Measurements from ENCODE around the gene ESYT1.
A peak's percentile ranks its signal among the peaks of the same experiment; 100 is the strongest.
"Not testable (repeated sequence)": the region's sequence is repeated elsewhere in the genome, so short reads cannot be mapped to it uniquely, and the experiment has no call there.

The ESYT1 gene

DNA sequence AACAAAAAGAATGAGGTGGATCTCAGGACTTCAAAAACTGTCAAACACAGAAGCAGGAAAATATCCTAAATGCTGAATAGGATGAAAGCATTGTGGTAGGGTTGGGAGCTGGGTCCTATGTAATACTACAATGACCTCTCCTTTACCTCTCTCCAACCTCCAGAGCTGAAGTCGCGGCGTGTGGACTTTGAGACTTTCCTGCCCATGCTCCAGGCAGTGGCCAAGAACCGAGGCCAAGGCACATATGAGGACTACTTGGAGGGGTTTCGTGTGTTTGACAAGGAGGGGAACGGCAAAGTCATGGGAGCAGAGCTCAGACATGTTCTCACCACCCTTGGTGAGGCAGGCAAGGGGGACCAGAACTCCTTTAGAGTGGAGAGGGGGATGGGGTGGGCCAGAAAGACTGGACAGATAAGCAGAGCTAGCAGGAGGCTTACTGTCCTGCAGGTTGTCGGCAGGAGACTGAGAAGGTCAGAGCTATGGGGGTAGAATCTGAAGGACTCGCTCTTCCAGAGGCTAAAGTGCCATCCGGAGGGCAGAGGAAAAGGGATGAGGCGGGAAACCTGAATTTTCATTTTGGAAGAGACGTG, 27.3 kb downstream of the ESYT1 start:
- DNase-seq (ENCODE audit: low read depth in 2 of 2) = no peak

GRCh38 chr12:56156464-56157200, 28.6 kb downstream of the ESYT1 start:
- DNase-seq (ENCODE audit: low read depth in 2 of 2) = not testable (repeated sequence)

DNA sequence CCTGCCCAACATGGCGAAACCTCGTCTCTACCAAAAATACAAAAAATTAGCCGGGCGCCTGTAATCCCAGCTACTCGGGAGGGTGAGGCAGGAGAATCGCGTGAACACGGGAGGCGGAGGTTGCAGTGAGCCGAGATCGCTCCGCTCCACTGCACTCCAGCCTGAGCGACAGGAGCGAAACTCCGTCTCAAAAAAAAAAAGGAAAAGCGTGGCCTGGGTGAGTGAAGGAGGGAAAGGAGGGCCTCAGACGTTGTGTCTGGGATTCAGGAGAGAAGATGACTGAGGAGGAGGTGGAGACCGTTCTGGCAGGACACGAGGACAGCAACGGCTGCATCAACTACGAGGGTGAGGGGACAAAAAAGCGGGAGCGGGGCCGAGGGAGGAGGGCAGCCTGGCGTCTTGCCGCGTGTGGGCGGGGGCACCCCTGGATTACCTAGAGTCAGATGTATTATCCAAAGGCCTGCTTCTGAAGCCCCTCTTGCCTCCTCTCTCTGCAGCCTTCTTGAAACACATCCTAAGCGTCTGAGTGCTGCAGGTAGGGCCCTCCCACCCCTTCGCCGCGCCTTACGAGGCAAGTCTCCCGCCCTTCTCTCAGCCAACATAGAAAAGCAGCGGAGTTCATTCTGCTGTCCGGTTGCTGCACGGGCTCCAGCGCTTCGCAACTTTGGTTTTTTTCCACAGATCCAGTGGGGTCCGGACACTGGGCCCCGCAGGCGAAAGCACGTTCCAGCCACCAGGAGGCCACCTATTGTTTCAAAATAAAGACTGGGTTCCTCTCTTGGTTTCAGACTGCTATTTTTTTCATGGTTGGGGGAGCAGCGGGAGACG, 29.3 kb downstream of the ESYT1 start:
- DNase-seq (ENCODE audit: low read depth in 2 of 2) = peak; percentile 33 to 40

- peak; percentile 86 to 88 for DNase-seq (ENCODE audit: low read depth in 2 of 2)
Measured at GRCh38 chr12:56158029-56158925, 30.2 kb downstream of the ESYT1 start, which contains the start of gene MYL6. MYL6 (plus strand) TSS chr12:56158359; CDS start chr12:56158402, 43 bp downstream.

GRCh38 chr12:56158926-56159461, 30.9 kb downstream of the ESYT1 start:
- peak in 1 of 2 experiments; percentile 30 for DNase-seq (ENCODE audit: low read depth in 2 of 2)

- DNase-seq (ENCODE audit: low read depth in 2 of 2) = no peak
Measured at GRCh38 chr12:56159482-56160192, 31.6 kb downstream of the ESYT1 start.

- DNase-seq (ENCODE audit: low read depth in 2 of 2) = peak; percentile 13 to 49
Measured at GRCh38 chr12:56160193-56160763, 32.2 kb downstream of the ESYT1 start.

DNA sequence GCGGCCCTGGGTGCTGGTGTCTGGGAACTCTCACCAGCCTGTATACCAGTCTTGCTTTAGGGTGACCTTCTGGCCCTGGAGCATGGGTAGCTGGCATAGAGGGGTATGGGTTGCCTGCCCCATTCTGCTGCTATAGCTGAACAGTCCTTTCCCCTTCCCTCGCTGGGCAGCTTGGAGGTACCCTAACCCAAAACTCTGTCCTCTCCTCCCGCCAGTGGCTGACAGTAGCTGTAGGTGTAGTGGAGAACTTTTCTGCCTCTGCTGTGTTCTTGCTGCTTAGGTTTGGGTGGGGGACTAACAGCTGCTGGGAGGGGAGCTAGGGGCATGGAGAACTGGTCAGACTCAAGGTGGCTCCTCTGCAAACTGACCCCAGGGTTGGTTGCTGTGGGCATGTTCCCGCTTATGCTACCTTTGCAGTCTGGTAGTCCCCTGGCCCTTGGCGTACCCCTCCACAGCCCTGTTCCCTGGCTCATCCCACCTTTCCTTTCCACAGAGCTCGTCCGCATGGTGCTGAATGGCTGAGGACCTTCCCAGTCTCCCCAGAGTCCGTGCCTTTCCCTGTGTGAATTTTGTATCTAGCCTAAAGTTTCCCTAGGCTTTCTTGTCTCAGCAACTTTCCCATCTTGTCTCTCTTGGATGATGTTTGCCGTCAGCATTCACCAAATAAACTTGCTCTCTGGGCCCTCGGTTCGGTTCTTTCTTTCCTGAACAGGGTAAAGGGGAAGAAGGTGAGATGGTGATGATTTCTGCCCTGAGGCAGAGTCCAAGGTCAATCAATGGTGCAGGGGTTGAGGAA, 33.0 kb downstream of the ESYT1 start:
- DNase-seq (ENCODE audit: low read depth in 2 of 2) = no peak

DNA sequence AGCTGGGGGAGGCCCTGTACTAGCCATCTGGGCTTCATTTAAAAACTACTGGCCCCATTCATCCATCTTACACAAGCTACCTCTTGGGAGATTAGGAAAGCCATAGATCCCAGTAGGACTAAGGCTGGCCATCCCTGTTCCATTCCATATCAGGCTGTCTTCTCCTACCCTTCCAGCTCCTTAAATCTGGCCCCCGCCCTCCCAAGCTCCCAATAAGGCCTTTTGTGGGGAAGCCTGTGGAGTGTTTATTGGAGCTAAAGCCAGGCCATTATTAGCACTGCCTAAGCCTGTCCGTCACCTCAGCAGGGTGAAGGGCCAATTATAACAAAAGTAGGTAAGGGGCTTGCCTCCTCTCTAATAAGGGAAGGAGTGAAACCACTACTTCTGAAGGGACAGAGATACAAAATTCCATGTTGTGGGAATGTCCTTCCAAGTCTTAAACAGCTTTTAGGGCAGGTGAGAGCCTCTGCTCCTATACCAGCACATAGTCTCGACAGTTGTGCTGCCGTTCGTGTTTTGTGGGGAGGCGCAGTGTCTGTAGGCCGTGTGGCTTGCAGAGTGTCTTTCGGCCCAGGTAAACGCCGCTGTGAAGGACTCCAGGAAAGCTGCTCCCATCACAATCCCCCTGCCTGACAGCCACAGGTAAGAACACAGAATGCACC, 33.8 kb downstream of the ESYT1 start:
- no peak for DNase-seq (ENCODE audit: low read depth in 2 of 2)

GRCh38 chr12:56162468-56163290, 34.6 kb downstream of the ESYT1 start:
- no peak for DNase-seq (ENCODE audit: low read depth in 2 of 2)

- DNase-seq (ENCODE audit: low read depth in 2 of 2) = no peak
Measured at GRCh38 chr12:56163533-56164344, 35.7 kb downstream of the ESYT1 start.

DNA sequence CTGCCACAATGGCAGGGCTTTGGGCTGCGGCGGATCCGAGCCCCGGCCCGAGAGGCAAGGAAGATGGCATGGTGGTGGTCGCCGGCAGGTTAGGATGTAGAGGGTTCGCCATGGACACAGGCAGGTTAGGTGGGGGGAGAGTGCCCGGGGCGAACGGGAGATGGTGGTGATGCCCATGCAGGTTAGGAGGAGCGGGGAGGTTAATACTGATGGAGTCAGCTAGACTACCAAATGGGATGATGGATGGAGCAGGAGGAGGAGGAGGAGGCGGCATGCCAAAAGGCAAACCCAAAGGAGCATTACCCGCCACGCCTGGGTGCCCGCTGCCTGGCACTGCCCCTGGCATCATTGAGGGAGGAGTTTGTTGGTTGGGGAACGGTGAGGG, 36.3 kb downstream of the ESYT1 start:
- no peak for DNase-seq (ENCODE audit: low read depth in 2 of 2)

DNA sequence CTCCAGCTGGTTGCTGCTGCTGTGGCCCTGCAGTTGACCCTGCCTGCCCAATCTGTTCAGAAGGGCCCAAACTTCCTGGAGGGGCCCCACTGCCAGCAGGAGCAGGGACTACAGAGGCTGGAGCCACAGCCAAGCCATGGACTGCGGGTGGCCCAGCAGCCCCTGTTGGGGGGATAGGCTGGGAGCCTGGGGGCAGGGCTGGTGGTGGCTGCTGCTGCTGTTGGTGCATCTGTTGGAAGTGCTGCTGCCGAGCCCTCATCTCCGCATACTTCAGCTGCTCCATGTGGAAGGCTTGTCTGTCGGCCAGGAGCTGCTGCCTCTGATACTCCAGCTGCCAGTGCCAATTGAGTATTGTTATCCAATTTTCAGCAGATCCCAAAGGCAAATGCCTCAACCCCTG, 37.3 kb downstream of the ESYT1 start:
- DNase-seq (ENCODE audit: low read depth in 2 of 2) = no peak

DNA sequence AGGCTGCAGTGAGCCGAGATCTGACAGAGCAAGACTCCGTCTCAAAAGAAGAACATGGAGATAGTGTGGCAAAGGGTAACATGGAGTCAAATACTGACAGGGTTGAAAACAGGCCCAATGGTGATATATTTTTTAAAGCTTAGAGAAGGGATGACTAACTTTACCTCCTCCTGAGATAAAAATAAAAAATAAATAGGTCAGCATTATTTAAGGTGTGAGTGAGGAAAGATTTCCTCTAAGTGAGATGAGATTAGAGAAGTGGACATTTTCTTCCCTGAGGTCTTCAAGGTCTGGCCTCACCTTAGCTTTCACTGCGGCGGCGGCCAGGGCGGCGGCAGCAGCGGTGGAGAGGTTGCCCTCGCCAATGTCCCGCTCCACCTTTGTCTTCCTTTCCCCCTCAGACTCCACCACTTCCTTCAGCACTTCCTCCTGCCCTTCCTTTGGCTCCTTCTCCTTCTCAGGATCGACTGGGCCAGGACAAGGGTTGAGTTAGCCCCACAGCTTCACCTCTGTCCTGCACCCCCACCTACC, 41.2 kb downstream of the ESYT1 start:
- no peak for DNase-seq (ENCODE audit: low read depth in 2 of 2)

- DNase-seq (ENCODE audit: low read depth in 2 of 2) = no peak
Measured at GRCh38 chr12:56172839-56173238, 44.8 kb downstream of the ESYT1 start.

DNA sequence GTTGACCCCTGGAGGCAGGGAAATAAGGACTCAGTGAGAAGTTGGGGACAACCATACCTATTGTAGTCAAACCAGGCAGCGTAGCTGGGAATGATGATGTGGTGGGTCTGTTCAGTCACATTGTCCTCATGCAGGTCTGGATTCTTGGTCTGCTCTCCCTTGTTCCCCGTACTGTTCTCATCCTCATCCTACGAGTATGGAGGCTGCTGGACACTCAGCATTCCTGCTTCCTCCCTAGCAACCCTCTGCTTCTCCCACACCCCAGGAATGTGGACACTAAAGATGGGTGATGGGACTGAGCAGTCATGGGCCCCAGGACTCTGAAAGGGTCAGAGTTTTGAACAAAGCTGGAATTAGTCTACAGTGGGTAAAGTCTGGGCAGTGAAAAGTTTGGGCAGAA, 50.3 kb downstream of the ESYT1 start:
- no peak for DNase-seq (ENCODE audit: low read depth in 2 of 2)

DNA sequence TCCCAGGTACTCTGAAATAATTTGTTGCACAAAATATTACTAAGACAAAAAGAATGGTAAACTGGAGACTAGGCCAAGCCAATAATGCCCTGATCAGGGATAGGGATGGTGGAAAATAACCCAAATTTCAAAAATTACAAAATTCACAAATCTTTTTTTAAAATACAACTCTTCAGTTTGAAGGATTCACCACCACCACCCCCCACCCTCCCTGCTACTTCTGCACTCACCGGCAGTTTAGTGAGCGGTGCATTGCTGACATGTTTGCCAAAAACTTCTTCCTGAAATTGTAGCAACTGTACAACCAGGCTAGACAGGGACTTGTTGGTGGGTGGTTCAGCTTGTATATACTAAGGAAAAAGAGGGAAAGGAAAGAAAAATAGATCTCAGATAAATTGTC, 58.9 kb downstream of the ESYT1 start:
- no peak for DNase-seq (ENCODE audit: low read depth in 2 of 2)
